Stimulated activated CD8-positive, alpha-beta memory T cell treated with anti-CD3 and anti-CD28 coated beads, Interleukin-15, amount 100 ng/mL, for 24 hours (primary cell): ENCODE data around the gene DLGAP4.

Experiments
- DNase-seq: peaks from one replicate; pipeline ENCODE4 v3.0.0-alpha.2; 2020; ENCODE audit warnings: low read depth

DLGAP4 gene

DNA sequence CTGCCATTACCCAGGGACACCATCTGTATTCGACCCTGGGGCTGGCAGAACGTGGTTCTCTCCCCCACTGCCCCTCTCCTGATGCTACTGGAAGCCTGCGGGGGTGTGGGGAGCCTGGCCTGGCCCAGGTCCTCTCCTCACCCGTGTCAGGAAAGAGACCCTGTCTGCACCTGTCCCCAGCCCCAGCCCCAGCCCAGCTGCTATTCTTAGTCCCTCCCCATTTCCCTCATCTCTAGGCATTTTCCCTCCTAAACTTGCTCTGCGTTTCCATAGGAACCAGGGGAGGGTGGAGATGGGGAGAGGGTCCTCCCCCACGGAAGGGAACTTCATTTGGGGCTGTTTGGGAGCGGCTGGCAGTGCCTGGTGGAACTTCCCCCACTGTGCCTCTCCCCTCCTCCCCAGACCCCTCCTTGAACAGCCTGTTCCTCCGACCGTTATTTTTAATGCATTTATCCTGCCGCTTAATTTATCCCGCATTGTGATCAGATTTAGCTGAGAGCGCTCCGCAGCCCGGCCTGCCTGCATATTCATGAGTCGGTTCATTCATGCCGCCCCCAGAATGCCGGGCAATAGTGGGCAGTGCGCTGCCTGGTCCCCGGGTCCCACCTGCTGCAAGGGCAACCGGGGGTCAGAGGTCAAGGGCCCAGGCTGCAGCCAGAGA lies 31.8 kb upstream of the DLGAP4 start:
- DNase-seq = no peak

DNA sequence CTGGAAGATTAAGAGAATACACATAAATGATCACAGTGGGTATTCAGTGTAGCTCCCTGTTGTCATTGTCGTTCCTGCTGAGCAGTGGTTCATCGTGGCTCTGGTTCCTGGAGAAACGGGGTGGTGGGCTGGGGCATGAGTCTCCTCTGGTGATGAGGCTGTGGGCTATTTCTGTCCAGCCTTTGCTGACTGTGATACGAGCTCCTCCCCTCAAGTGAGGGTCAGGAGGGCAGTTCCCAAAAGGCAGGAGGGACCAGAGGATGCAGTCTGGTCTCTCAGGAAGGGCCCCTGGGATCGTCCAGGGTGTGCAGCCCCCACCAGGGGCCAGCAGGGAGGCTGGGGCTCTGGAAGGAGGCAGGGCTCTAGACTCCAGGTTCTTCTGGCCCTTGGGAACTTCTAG lies 31.1 kb upstream of the DLGAP4 start:
- DNase-seq = no peak

DNA sequence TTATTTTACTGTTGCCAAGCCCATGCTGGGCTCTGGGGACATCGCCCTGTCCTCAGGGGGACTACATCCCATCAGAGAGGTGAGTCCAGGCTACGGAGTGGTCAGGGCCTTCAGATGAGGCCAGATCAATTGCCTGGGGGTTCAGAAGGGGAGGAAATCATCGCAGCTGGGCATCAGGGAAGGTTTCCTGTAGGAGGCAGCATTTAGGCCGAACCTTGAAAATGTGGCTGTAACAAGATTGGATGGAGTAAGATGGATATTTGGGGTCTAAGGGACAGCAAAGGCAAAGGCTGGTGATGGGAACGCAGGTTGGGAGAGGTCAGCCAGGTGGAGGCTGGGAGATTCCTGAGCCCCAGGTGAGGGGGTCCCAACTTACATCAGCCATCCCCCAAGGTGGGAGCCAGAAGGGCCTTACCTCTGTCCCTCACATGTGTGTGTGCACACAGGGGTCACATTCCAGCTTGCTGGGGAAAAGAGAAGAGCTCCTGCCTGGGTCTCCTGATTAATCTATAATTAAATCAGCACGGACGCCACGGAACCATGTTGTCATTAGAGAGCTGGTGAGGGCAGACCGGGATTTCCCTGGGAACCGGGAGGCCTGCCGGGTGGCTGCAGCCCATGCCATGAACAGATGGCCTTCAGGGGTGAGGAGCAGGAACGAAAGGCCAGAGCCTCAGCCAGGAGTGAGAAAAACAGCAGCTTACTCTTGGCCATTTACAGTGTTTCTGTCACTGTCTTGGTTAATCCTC lies 30.5 kb upstream of the DLGAP4 start:
- no peak for DNase-seq

- no peak for DNase-seq
These were observed 28.6 kb upstream of the DLGAP4 start for GRCh38 chr20:36277546-36277945.

DNA sequence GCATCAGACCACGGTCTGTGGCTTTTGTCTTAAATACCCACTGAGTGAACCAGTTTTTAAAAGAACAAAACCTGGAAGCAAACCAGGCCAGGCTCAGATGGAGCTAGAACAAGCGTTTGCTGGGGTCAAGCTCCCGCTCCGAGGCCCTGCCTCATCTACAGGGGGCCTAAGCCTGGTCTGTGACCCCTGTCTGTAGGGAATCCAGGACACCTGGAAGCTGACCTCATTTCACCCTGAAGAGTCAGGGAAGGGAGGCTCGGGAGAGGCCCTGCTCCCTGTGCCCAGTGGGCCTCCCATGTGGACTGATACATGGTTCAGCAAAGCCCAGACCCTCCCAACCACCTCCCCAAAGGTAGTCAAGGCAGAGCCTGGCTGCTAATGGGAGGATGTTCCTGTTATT lies 26.8 kb upstream of the DLGAP4 start:
- no peak for DNase-seq

DNA sequence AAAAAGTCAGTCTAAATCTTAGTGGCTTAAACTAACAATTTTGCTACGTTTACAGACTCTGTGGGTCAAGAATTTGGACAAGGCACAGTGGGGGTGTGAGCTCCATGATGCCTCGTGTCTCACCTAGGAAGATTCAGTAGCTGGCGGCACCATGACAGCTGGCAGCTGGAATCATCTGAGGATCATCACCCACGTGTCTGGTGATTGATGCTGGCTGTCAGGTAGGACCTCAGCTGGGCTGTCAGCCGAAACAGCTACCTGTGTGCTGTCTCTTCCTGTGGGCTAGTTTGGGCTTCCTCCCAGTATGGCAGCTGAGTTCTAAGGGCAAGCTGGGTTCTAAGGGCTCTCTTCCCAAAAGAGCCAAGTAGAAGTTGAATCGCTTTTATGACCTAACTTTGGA lies 26.4 kb upstream of the DLGAP4 start:
- no peak for DNase-seq

- DNase-seq = no peak
These were observed 24.3 kb upstream of the DLGAP4 start for GRCh38 chr20:36281785-36282380.

- DNase-seq = no peak
These were observed 21.4 kb upstream of the DLGAP4 start for GRCh38 chr20:36284751-36285150.

- DNase-seq = no peak
These were observed 20.2 kb upstream of the DLGAP4 start for GRCh38 chr20:36285746-36286447.

- no peak for DNase-seq
These were observed 8.5 kb upstream of the DLGAP4 start for GRCh38 chr20:36297656-36298055.

- DNase-seq = no peak
These were observed 8.1 kb upstream of the DLGAP4 start for GRCh38 chr20:36298061-36298460.

DNA sequence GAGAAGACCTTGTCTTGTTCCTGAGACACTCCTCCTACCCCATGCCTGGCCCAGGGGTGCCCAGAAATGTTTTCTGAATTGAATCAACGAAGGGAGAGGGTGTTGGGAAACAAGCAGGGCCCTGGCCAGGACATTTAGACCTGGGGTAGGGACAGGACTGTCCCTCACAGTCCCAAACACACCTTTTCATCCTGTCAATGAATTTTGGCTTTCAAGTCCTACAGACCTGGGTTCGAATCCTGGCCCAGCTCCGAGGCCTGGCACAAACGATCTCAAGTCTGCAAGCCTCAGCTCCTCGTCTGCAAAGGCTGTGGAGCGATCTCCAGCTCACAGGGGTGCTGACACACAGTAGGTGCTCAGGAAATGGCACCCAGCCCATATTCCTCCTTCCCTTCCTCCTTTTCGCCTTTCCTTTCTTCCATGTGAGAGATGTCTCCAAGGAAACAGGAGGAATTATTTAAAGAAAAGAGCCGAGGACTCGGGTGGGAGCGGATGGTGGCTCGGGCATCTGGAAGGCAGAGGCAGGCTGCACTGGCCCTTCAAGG lies 7.3 kb upstream of the DLGAP4 start:
- DNase-seq = no peak

DNA sequence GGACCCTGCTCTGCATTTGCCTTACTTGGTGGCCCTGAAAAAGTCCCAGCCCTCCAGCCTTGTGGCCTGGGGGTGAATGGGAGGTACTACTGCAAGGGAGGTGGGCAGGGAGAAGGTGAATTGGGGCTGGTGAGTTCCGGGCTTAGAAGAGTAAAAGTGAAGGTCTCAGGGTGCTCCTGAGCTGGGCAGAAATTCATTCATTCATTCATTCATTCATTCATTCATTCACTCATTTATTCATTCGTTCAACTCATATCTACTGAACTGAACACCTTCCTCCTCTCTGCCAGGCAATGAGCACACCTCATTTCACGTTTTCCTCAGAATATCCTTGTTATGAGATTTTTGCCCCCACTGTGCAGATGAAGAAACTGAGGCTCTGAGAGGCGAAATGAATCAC lies 6.7 kb upstream of the DLGAP4 start:
- no peak for DNase-seq

DNA sequence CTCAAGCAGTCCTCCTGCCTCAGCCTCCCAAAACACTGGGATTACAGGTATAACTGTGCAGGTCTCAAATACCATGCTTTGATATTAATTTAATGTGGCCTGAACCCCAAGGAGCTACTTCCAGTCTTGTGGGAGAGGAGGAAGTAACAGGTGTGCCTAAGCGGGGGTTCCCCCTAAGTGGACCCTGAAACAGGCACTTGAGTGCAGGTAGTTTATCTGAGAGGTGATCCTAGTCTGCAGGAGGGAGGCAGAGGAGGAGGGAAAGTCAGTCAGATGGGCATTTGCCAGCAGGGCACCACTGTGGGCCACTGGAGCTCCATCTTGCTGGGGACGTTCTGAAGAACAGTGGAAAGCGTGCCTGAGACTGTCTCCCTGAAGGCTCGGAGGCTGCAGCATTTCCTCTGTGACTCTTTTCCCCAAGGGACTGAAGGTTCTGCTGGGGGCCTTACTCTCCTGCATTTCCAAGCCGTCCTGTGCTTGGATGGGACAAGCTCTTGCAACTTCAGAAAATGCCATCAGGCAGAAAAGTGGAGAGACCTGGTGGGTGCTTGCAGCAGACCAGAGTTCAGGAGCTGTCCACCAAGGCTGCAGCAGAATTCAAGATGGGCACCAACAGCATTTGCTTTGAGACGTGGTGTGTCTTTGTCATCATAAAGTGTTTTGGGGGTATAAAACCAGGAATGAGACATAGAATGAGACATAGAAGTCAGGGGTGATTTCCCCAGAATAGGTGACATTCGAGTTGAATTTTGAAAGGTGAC lies 4.6 kb upstream of the DLGAP4 start:
- no peak for DNase-seq

- no peak for DNase-seq
These were observed 3.0 kb upstream of the DLGAP4 start for GRCh38 chr20:36303020-36303595.

DNA sequence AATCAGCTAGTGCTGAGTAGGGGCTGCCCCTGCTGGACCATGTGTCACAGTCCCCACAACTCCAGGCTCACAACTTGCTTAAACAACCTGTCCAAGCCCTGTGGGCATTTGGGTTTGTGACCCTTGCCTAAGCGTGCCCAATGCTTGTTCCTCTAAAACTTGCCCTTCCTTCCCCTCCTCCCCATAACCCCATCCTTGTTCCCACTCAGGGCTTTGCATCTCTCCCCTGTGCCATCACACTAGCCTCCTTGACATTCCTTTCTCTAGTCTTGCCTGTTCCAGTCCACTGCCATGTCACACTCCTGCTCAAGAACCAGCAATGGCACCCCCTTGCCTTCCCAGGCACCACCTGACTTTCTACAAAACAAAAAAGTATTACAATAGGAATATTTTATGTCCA lies 2.3 kb upstream of the DLGAP4 start:
- DNase-seq = no peak

DNA sequence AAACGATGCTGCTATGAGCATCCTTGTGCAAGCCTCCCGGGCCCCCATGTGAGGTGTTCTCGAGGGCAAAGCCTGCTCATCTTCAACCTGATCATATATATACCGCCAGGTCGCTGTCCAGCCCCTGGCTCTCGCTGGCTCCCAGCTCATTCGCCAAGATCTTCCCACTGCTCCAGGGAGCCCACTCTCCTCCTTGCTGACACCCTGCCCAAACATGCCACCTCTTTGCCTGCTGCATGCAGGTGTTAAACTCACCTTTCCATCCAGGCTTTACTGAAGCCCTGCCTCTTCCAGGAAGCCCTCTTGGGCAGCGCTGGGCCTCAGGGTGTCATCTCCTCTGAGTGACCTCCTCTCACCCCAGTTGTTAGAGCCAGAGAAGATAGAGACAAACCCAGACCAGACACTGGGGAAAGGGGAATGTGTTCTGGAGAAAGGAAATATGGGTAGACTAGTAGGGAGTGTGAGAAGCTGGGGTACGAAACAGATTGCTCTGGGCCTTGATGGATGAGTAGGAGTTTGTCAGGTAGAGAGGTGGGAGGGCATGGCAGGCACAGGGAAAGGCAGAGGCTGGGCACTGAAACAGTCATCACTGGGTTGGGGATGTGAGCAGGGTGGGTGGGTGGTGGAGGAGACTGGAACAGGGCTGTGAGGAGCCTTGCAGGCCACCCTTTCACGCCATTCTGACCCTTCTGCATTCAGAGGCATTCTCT lies 1.2 kb upstream of the DLGAP4 start:
- DNase-seq = no peak

GRCh38 chr20:36306553-36307411 lies 643 bp downstream of the DLGAP4 start:
- DNase-seq = no peak

- no peak for DNase-seq
These were observed 1.5 kb downstream of the DLGAP4 start for GRCh38 chr20:36307412-36308325.
